HG03135 (cell line): ENCODE data around the gene ADAMTS6.
"Not testable (repeated sequence)": the region's sequence is repeated elsewhere in the genome, so short reads cannot be mapped to it uniquely, and the experiment has no call there.

ENCODE experiments used
- ATAC-seq: cut with Tn5 transposase; IDR thresholded peaks from one replicate; pipeline ENCODE4 v1.9.1; 2021; ENCODE audit warnings: mild to moderate bottlenecking, moderate library complexity; ENCODE audit not compliant: unreplicated experiment

The ADAMTS6 gene

GRCh38 chr5:65481635-65482295 is at the start of gene ADAMTS6:
TSS of gene ADAMTS6 (minus strand) at chr5:65481920. CDS start at chr5:65473673, 8,247 bp downstream.
- ATAC-seq, result peak; percentile 75

GRCh38 chr5:65530904-65531303 is 49.2 kb upstream of the ADAMTS6 start:
- ATAC-seq, result no peak

- ATAC-seq, result no peak
Measured at GRCh38 chr5:65525726-65526125, 44.0 kb upstream of the ADAMTS6 start.

- ATAC-seq, result no peak
Measured at GRCh38 chr5:65512170-65512937, 30.6 kb upstream of the ADAMTS6 start.

- no peak for ATAC-seq
Measured at GRCh38 chr5:65508978-65509377, 27.3 kb upstream of the ADAMTS6 start.

- ATAC-seq, result no peak
Measured at GRCh38 chr5:65506961-65507360, 25.2 kb upstream of the ADAMTS6 start.

GRCh38 chr5:65489119-65489518 is 7.4 kb upstream of the ADAMTS6 start:
- ATAC-seq, result no peak

- ATAC-seq, result not testable (repeated sequence)
Measured at GRCh38 chr5:65488038-65488687, 6.4 kb upstream of the ADAMTS6 start.

GRCh38 chr5:65486803-65487202 is 5.1 kb upstream of the ADAMTS6 start:
- ATAC-seq, result not testable (repeated sequence)

- ATAC-seq, result no peak
Measured at GRCh38 chr5:65485405-65485804, 3.7 kb upstream of the ADAMTS6 start.

- peak; percentile 53 for ATAC-seq
Measured at GRCh38 chr5:65483546-65484346, 2.0 kb upstream of the ADAMTS6 start.

GRCh38 chr5:65482736-65483545 is 1.2 kb upstream of the ADAMTS6 start:
- no peak for ATAC-seq

GRCh38 chr5:65482296-65482735 is 596 bp upstream of the ADAMTS6 start:
- ATAC-seq, result no peak

- peak; percentile 15 for ATAC-seq
Measured at GRCh38 chr5:65481171-65481581, 544 bp downstream of the ADAMTS6 start.

GRCh38 chr5:65480306-65480865 is 1.3 kb downstream of the ADAMTS6 start:
- peak; percentile 30 for ATAC-seq

GRCh38 chr5:65479527-65479926 is 2.2 kb downstream of the ADAMTS6 start:
- ATAC-seq, result no peak

GRCh38 chr5:65478336-65478735 is 3.4 kb downstream of the ADAMTS6 start:
- no peak for ATAC-seq

- no peak for ATAC-seq
Measured at GRCh38 chr5:65475895-65476294, 5.8 kb downstream of the ADAMTS6 start.

GRCh38 chr5:65475336-65475735 is 6.4 kb downstream of the ADAMTS6 start:
- no peak for ATAC-seq
